ENCODE measurements around the gene ALG1. TPM values are rescaled to one million over a fixed set of nuclear protein-coding genes. Genes with fewer than 3 reads are reported as not detected.
A peak's percentile ranks its signal among the peaks of the same experiment; 100 is the strongest.
"Not testable (repeated sequence)": the region's sequence is repeated elsewhere in the genome, so short reads cannot be mapped to it uniquely, and the experiment has no call there.

ALG1 gene
- 11.9 TPM for total RNA-seq

GRCh38 chr16:5071681-5072333 is at the start of gene ALG1:
TSS of gene ALG1 (plus strand) at chr16:5071843. CDS start at chr16:5071850, 7 bp downstream.
- DNase-seq: peak; percentile 96

- DNase-seq: no peak
These were observed 49.1 kb upstream of the ALG1 start for GRCh38 chr16:5022521-5022920.

- peak; percentile 12 for DNase-seq
These were observed 47.0 kb upstream of the ALG1 start for GRCh38 chr16:5024632-5025031.

- DNase-seq: peak; percentile 29
These were observed 46.4 kb upstream of the ALG1 start for GRCh38 chr16:5025171-5025632.

- no peak for DNase-seq
These were observed 45.0 kb upstream of the ALG1 start for GRCh38 chr16:5026664-5027063.

- no peak for DNase-seq
These were observed 44.6 kb upstream of the ALG1 start for GRCh38 chr16:5027086-5027485.

- no peak for DNase-seq
These were observed 43.9 kb upstream of the ALG1 start for GRCh38 chr16:5027575-5028235.

GRCh38 chr16:5028950-5029475 is 42.6 kb upstream of the ALG1 start:
- no peak for DNase-seq

GRCh38 chr16:5030251-5030870 is 41.3 kb upstream of the ALG1 start:
- no peak for DNase-seq

GRCh38 chr16:5031601-5032000 is 40.0 kb upstream of the ALG1 start:
- no peak for DNase-seq

GRCh38 chr16:5032748-5033167 is 38.9 kb upstream of the ALG1 start:
- DNase-seq: no peak

GRCh38 chr16:5033256-5034166 is 38.1 kb upstream of the ALG1 start, which contains the start of gene NAGPA:
TSS of gene NAGPA (minus strand) at chr16:5033935. CDS start at chr16:5033914, 21 bp downstream.
- peak; percentile 93 for DNase-seq

- DNase-seq: no peak
These were observed 37.5 kb upstream of the ALG1 start for GRCh38 chr16:5034167-5034523.

GRCh38 chr16:5035909-5036227 is 35.8 kb upstream of the ALG1 start:
- no peak for DNase-seq

GRCh38 chr16:5036228-5037156 is 35.2 kb upstream of the ALG1 start:
- no peak for DNase-seq

- peak; percentile 11 for DNase-seq
These were observed 31.2 kb upstream of the ALG1 start for GRCh38 chr16:5040451-5040850.

- no peak for DNase-seq
These were observed 30.0 kb upstream of the ALG1 start for GRCh38 chr16:5041600-5042133.

GRCh38 chr16:5042574-5043171 is 29.0 kb upstream of the ALG1 start:
- no peak for DNase-seq

GRCh38 chr16:5044011-5044540 is 27.6 kb upstream of the ALG1 start:
- DNase-seq: no peak

GRCh38 chr16:5044581-5044980 is 27.1 kb upstream of the ALG1 start:
- DNase-seq: not testable (repeated sequence)
